T-helper 22 cell (primary cell): ENCODE data around the gene HFE.

Source experiments
- DNase-seq: peaks from one replicate; pipeline ENCODE4 v3.0.0-alpha.2; 2020; ENCODE audit warnings: low read depth

The HFE gene

GRCh38 chr6:26136321-26136720 is 49.1 kb downstream of the HFE start:
- DNase-seq = no peak

- DNase-seq = no peak
Measured at GRCh38 chr6:26140254-26140966, 53.2 kb downstream of the HFE start.

GRCh38 chr6:26140967-26141294 is 53.7 kb downstream of the HFE start:
- DNase-seq = no peak

- no peak for DNase-seq
Measured at GRCh38 chr6:26141378-26141904, 54.2 kb downstream of the HFE start.

- DNase-seq = no peak
Measured at GRCh38 chr6:26142026-26142425, 54.8 kb downstream of the HFE start.
